Measurements from ENCODE around the gene PCNX1.

The PCNX1 gene

GRCh38 chr14:71078500-71078899 is 171.2 kb downstream of the PCNX1 start:
- no peak for DNase-seq (ENCODE audit: low read depth, low spot score)
- TF ChIP-seq, protein P1, sequence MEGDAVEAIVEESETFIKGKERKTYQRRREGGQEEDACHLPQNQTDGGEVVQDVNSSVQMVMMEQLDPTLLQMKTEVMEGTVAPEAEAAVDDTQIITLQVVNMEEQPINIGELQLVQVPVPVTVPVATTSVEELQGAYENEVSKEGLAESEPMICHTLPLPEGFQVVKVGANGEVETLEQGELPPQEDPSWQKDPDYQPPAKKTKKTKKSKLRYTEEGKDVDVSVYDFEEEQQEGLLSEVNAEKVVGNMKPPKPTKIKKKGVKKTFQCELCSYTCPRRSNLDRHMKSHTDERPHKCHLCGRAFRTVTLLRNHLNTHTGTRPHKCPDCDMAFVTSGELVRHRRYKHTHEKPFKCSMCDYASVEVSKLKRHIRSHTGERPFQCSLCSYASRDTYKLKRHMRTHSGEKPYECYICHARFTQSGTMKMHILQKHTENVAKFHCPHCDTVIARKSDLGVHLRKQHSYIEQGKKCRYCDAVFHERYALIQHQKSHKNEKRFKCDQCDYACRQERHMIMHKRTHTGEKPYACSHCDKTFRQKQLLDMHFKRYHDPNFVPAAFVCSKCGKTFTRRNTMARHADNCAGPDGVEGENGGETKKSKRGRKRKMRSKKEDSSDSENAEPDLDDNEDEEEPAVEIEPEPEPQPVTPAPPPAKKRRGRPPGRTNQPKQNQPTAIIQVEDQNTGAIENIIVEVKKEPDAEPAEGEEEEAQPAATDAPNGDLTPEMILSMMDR (IDR thresholded peaks at IDR 0.05; ENCODE audit: low read depth, low read length), result no peak
- in situ Hi-C loops (cut with HindIII; ENCODE audit: low sequenced_read_pairs), result no loop called here
- H3K4me3 ChIP-seq (ENCODE audit: low read depth, low read length), result no peak overlapping the region

DNA sequence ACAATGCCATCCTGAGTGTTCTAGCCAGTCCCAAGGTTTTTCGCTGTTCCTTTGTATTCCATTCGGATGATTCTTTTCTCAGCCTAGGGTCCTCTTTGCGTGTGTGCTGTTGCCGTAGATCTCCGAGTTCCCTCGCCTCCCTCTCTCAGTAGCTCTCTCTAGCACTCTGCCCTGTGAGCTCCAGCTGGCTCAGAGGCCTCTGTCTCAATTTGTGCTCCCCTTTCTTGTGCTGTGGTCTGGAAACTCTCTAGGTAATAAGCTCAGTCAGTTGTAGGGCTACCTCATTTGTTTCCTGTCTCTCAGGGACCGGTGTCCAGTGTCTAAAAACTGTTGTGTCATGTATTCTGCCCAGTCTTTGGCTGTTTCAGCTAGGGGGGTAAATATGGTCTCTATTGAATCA is 179.3 kb downstream of the PCNX1 start:
- no peak for DNase-seq (ENCODE audit: low read depth, low spot score)
- in situ Hi-C loops (cut with HindIII; ENCODE audit: low sequenced_read_pairs), result no loop called here
- H3K4me3 ChIP-seq (ENCODE audit: low read depth, low read length), result no peak overlapping the region
- TF ChIP-seq, protein P1 (IDR thresholded peaks at IDR 0.05; ENCODE audit: low read depth, low read length), result no peak

- in situ Hi-C loops (cut with HindIII; ENCODE audit: low sequenced_read_pairs), result no loop called here
- H3K4me3 ChIP-seq (ENCODE audit: low read depth, low read length), result no peak overlapping the region
- no peak for DNase-seq (ENCODE audit: low read depth, low spot score)
- TF ChIP-seq, protein P1 (IDR thresholded peaks at IDR 0.05; ENCODE audit: low read depth, low read length), result no peak
These were observed 182.7 kb downstream of the PCNX1 start for GRCh38 chr14:71089971-71090370.

- H3K4me3 ChIP-seq (ENCODE audit: low read depth, low read length), result no peak overlapping the region
- DNase-seq (ENCODE audit: low read depth, low spot score), result no peak
- in situ Hi-C loops (cut with HindIII; ENCODE audit: low sequenced_read_pairs), result no loop called here
- TF ChIP-seq, protein P1 (IDR thresholded peaks at IDR 0.05; ENCODE audit: low read depth, low read length), result no peak
These were observed 187.5 kb downstream of the PCNX1 start for GRCh38 chr14:71094722-71095121.

GRCh38 chr14:71096947-71097346 is 189.7 kb downstream of the PCNX1 start:
- no peak for DNase-seq (ENCODE audit: low read depth, low spot score)
- in situ Hi-C loops (cut with HindIII; ENCODE audit: low sequenced_read_pairs), result no loop called here
- no peak overlapping the region for H3K4me3 ChIP-seq (ENCODE audit: low read depth, low read length)
- TF ChIP-seq, protein P1 (IDR thresholded peaks at IDR 0.05; ENCODE audit: low read depth, low read length), result no peak

DNA sequence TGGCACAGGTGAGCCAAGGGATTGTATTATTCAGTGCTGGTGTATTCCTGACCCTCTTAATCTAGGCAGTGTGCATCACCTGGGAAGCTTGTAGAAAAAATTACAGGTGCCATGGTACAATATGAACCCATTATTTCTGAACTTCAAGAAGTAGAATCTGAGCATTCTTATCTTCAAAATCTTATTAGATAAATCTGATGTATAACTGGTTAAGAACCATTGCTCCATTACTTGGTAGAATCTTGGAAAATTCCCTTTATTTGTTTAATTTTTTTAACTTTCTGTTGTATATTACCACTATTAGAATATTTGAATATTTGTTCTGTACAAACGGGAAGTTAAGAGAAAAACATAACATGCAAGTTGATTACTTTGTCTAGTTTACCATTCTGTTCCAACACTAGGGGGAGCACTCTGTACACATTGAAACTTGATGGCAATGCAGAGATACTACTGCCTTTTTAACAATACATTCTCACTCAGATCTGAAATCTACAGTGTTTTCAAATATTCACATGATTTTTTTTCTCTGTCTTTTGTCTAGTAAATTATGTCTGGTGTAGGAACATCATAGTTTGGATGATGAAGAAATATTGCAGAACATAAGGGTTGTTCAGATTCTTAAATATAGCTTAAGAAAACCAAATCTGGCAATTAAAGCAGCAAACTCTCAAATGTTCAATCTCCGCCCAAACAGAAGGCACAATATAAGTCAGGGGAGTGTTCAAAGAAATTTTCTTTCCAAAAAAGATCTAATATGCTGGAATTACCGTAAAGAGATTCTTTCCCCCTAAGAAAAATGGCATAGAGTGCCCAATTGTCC is 196.6 kb downstream of the PCNX1 start:
- in situ Hi-C loops (cut with HindIII; ENCODE audit: low sequenced_read_pairs), result no loop called here
- H3K4me3 ChIP-seq (ENCODE audit: low read depth, low read length), result no peak overlapping the region
- TF ChIP-seq, protein P1 (IDR thresholded peaks at IDR 0.05; ENCODE audit: low read depth, low read length), result peak; percentile 76
- peak; percentile 68 for DNase-seq (ENCODE audit: low read depth, low spot score)
